GM23248 (cell line): ENCODE measurements around the gene KNCN. TPM values are rescaled to one million over a fixed set of nuclear protein-coding genes. Genes with fewer than 3 reads are reported as not detected.

Source experiments
- DNase-seq: peaks from one replicate; pipeline ENCODE4 v3.0.0-alpha.2; 2015
- H2AFZ ChIP-seq: fragments of 200-600 bp; sonication (generic); 2 replicates; pipeline ENCODE4 v1.6.1; 2016; ENCODE audit warnings: antibody characterized with exemption
- H3F3A ChIP-seq: fragments of 200-600 bp; sonication (generic); 2 replicates; pipeline ENCODE4 v1.6.1; 2016; ENCODE audit warnings: mild to moderate bottlenecking, antibody characterized with exemption, mixed run types; ENCODE audit not compliant: insufficient read depth
- H3K27ac ChIP-seq: fragments of 200-600 bp; sonication (generic); 2 replicates; pipeline ENCODE4 v1.5.1; 2016; ENCODE audit warnings: mild to moderate bottlenecking
- H3K27me3 ChIP-seq: fragments of 200-600 bp; sonication (generic); replicated peaks from 2 replicates; pipeline ENCODE4 v1.6.1; 2016; ENCODE audit warnings: mild to moderate bottlenecking; ENCODE audit not compliant: insufficient read depth
- H3K36me3 ChIP-seq: fragments of 200-600 bp; sonication (generic); 2 replicates; pipeline ENCODE4 v1.6.1; 2016; ENCODE audit warnings: low read depth, mild to moderate bottlenecking
- H3K4me1 ChIP-seq: fragments of 200-600 bp; sonication (generic); 2 replicates; pipeline ENCODE4 v1.6.1; 2016; ENCODE audit warnings: mild to moderate bottlenecking; ENCODE audit not compliant: insufficient read depth
- H3K4me2 ChIP-seq: fragments of 200-600 bp; sonication (generic); one replicate; pipeline ENCODE4 v1.6.1; 2016; ENCODE audit warnings: mild to moderate bottlenecking; ENCODE audit not compliant: unreplicated experiment
- H3K4me3 ChIP-seq: fragments of 200-600 bp; sonication (generic); 2 replicates; pipeline ENCODE4 v1.5.1; 2016; ENCODE audit warnings: mild to moderate bottlenecking
- H3K79me2 ChIP-seq: fragments of 200-600 bp; sonication (generic); 2 replicates; pipeline ENCODE4 v1.6.1; 2016; ENCODE audit warnings: mild to moderate bottlenecking; ENCODE audit not compliant: insufficient read depth
- H3K9ac ChIP-seq: fragments of 200-600 bp; sonication (generic); 2 replicates; pipeline ENCODE4 v1.6.1; 2016; ENCODE audit warnings: mild to moderate bottlenecking
- H3K9me2 ChIP-seq: fragments of 200-600 bp; sonication (generic); 2 replicates; pipeline ENCODE4 v1.6.1; 2016; ENCODE audit warnings: mixed run types, mild to moderate bottlenecking, moderate library complexity; ENCODE audit not compliant: insufficient read depth
- H3K9me3 ChIP-seq: fragments of 200-600 bp; sonication (generic); one replicate; pipeline ENCODE4 v1.6.1; 2017; ENCODE audit warnings: low read depth
- H4K20me1 ChIP-seq: fragments of 200-600 bp; sonication (generic); 2 replicates; pipeline ENCODE4 v1.6.0; 2016; ENCODE audit not compliant: insufficient read depth
- EZH2 ChIP-seq: fragments of 200-600 bp; sonication (generic); IDR thresholded peaks from 2 replicates; pipeline ENCODE4 v1.6.1; 2018; ENCODE audit warnings: antibody characterized with exemption, mild to moderate bottlenecking; ENCODE audit not compliant: insufficient read depth, poor library complexity, severe bottlenecking
- EZH2phosphoT487 ChIP-seq: fragments of 200-600 bp; sonication (generic); IDR thresholded peaks from 2 replicates; pipeline ENCODE4 v1.6.1; 2018; ENCODE audit warnings: antibody characterized with exemption, moderate library complexity, mild to moderate bottlenecking, low read depth; ENCODE audit not compliant: insufficient read depth
- WGBS, 2 experiments: methylation state at CpG; one replicate each; pipeline ENCODE4 v1.1.6; 2015 to 2017; ENCODE audit warnings: low lambda C conversion rate in 2 of 2, low coverage in 1 of 2; ENCODE audit errors: missing lambda C conversion rate in 2 of 2; 5-methylcytosine and 5-hydroxymethylcytosine counted together
- in situ Hi-C: fragments of 300-500 bp; cut with MboI; formaldehyde crosslinking; loops from 2 replicates; pipeline ENCODE4 v1.15.0; 2020
- polyA plus RNA-seq: library from polyadenylated mRNA; unstranded; fragments of >200 nt; fragmentation: Nextera tagmentation; extraction: Ambion mirVana; gene quantifications from 2 replicates; pipeline ENCODE4 v1.2.1, GENCODE V29; 2016
- total RNA-seq: library from RNA; depleted of rRNA; stranded (reverse); fragments of >200 nt; shearing (Covaris generic); gene quantifications from 2 replicates; pipeline ENCODE4 v1.2.3, GENCODE V29; 2014

KNCN gene
- total and polyA plus RNA-seq, 2 experiments from 2014 or later: not detected

DNA sequence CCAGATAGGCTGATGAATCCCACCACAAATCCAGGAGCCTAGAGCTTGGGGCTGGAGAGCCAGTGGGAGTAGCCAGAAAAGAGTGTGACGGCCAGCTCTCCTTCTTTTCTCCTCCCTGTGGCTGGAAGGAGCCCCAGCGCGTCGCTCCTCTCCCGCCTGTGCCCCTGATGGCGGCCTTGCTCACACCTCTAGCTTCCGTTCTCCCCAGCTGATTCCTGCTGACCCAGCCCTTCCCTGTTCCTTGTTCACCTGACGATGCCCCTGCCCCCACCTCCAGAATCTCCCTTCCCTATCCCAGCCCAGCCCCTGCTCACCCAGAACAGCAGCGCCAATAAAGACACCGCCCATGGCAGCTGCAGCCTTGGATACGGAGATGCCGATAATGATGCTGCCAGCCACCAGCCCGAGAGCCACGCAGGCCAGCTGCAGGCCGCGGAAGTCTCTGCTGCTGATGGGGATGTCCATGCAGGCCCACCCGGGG, 656 bp downstream of the KNCN start:
- Histone ChIP-seq H3K36me3 (no peaks in the 10 kb centered on the region), H3K9me2 (no peaks in the 10 kb centered on the region), H3K27me3 (peaks cover 32% of the 10 kb centered on the region), H3K79me2 (no peaks in the 10 kb centered on the region), H3K4me1 (no peaks in the 10 kb centered on the region), H3K4me2 (no peak overlapping the region), H3K9me3 (no peaks in the 10 kb centered on the region), H2AFZ (no peak overlapping the region), H3K27ac (no peak overlapping the region), H3F3A (no peaks in the 10 kb centered on the region), H4K20me1 (no peaks in the 10 kb centered on the region), H3K9ac (no peak overlapping the region), H3K4me3 (no peak overlapping the region)
- no peak for DNase-seq
- WGBS, 2 experiments: 7 to 11% methylated on average over 16 to 17 of the region's 17 CpGs
- in situ Hi-C loops: no loop called here
- no peak for TF ChIP-seq EZH2
- TF ChIP-seq EZH2phosphoT487: no peak

DNA sequence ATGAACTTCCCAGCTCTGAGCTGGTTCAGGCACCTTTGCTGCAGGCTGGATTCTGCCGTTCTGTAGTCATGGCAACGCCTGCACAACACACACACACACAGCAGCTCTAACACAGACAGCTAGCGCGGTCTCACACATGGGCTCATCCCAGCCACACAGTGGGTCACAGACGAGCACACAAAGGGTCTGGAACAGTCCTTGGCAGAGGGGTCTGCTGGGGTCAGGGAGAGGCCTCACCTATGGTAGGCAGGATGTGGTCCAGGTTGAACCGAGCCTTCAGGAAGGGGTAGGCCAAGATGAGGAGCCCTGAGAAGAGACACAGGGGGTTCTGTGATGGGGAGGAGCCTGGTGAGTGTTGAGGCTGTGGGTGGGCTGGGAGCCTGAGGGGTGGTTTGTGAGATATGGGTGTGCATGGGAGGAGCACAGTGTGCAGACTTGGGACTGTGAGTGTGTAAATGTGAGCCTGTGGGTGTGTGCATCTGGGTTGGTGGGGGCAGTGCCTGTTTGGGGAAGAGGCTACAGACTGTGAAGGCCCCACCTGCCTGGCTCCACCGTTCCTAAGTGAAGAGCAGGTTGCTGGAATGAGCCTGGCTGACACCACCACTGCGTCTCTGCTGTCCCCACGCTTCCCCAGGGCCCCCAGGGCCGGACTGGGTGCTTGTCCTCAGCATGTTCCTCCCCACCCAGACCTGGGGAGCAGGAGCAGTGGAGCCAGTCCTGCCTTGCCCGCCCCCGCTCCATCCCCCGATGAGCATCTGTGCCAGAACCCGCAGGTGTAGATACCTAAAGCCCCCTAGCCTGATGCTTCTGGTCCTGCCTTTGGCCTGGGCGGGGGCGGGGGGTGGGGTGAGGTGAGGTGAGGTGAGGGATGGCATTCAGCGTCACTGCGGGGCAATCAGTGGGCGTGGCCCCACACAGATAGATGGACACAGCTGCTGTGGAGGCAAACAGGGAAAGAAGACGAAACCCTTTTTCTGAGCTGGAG, 1.5 kb downstream of the KNCN start:
- no peaks in the 10 kb centered on the region for H4K20me1 ChIP-seq
- no peaks in the 10 kb centered on the region for H3K79me2 ChIP-seq
- no peak overlapping the region for H3K4me3 ChIP-seq
- H3K9me2 ChIP-seq: no peaks in the 10 kb centered on the region
- in situ Hi-C loops: no loop called here
- no peak overlapping the region for H3K27ac ChIP-seq
- WGBS, 2 experiments: 49 to 63% methylated on average over 13 to 20 of the region's 20 CpGs
- H3K27me3 ChIP-seq: peaks cover 40% of the 10 kb centered on the region
- no peaks in the 10 kb centered on the region for H3K36me3 ChIP-seq
- no peak overlapping the region for H3K9ac ChIP-seq
- no peak for TF ChIP-seq EZH2phosphoT487
- no peak for TF ChIP-seq EZH2
- no peak overlapping the region for H3K4me2 ChIP-seq
- DNase-seq: peak; percentile 82
- H3F3A ChIP-seq: no peaks in the 10 kb centered on the region
- H2AFZ ChIP-seq: no peak overlapping the region
- H3K4me1 ChIP-seq: no peaks in the 10 kb centered on the region
- H3K9me3 ChIP-seq: no peaks in the 10 kb centered on the region

- H3K9ac ChIP-seq: no peak overlapping the region
- H4K20me1 ChIP-seq: no peaks in the 10 kb centered on the region
- WGBS, 2 experiments: 52 to 63% methylated on average over 20 to 22 of the region's 22 CpGs
- H3K9me2 ChIP-seq: no peaks in the 10 kb centered on the region
- no peaks in the 10 kb centered on the region for H3K9me3 ChIP-seq
- H3K4me1 ChIP-seq: no peaks in the 10 kb centered on the region
- H3K4me3 ChIP-seq: no peak overlapping the region
- H3K79me2 ChIP-seq: no peaks in the 10 kb centered on the region
- H2AFZ ChIP-seq: no peak overlapping the region
- H3F3A ChIP-seq: no peaks in the 10 kb centered on the region
- no peak overlapping the region for H3K4me2 ChIP-seq
- no peak overlapping the region for H3K27ac ChIP-seq
- in situ Hi-C loops: no loop called here
- H3K36me3 ChIP-seq: no peaks in the 10 kb centered on the region
- peaks cover 61% of the 10 kb centered on the region for H3K27me3 ChIP-seq
- peak; percentile 75 for DNase-seq
- TF ChIP-seq EZH2phosphoT487: no peak
- TF ChIP-seq EZH2: no peak
Observed at GRCh38 chr1:46547481-46548383, 3.7 kb downstream of the KNCN start.

- TF ChIP-seq EZH2phosphoT487: no peak
- TF ChIP-seq EZH2: no peak
Observed at GRCh38 chr1:46546210-46546609, 5.2 kb downstream of the KNCN start.

More at GRCh38 chr1:46546210-46546609, 5.2 kb downstream of the KNCN start:
- no peaks in the 10 kb centered on the region for H3K9me2 ChIP-seq
- H3K4me1 ChIP-seq: no peaks in the 10 kb centered on the region
- H3K36me3 ChIP-seq: no peaks in the 10 kb centered on the region
- no peak overlapping the region for H3K4me3 ChIP-seq
- H3K9ac ChIP-seq: no peak overlapping the region
- H3K4me2 ChIP-seq: no peak overlapping the region
- H2AFZ ChIP-seq: no peak overlapping the region
- WGBS, 2 experiments: 53 to 60% methylated on average over 5 of the region's 5 CpGs
- DNase-seq: no peak
- peaks cover 55% of the 10 kb centered on the region for H3K27me3 ChIP-seq
- H3K9me3 ChIP-seq: no peaks in the 10 kb centered on the region
- H3K27ac ChIP-seq: no peak overlapping the region
- no peaks in the 10 kb centered on the region for H4K20me1 ChIP-seq
- H3K79me2 ChIP-seq: no peaks in the 10 kb centered on the region
- H3F3A ChIP-seq: no peaks in the 10 kb centered on the region
- in situ Hi-C loops: no loop called here
